ENCODE data around the gene ST6GAL1. TPM values are rescaled to one million over a fixed set of nuclear protein-coding genes. Genes with fewer than 3 reads are reported as not detected.
"Not testable (repeated sequence)": the region's sequence is repeated elsewhere in the genome, so short reads cannot be mapped to it uniquely, and the experiment has no call there.

The ST6GAL1 gene
- total RNA-seq, 4 donors from 2014 or later = 74.8 to 189 (median 113) TPM

DNA sequence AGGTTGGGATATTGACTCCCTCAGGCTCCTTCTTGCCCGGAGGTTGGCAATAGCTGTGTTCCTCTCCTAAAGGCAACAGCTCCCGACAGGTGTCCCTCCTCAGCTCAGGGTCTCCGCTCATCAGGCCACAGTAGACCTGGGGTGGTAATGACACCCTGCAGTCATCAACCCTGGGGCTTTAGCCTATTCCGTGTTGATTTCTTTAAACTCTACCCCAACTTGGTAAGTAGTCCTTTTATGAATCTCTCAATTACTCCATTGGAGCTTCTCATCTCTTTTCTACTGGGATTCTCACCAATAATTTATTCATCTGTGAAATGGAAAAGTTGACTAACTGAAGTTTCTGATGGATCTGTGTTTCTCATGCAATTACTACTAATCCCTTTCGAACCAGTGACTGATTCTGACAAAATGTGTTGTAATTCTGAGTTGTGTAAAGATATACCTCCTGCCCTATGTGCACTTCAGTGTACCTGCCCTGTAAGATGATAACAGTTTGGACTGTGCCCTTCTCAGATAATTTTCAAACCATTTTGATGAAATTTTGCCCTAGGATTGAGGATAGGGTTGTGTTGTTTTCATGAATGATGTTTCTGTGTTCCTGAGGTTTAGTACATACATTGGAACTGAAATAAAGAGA lies 119.3 kb downstream of the ST6GAL1 start:
- peaks cover 6 to 7% of the 10 kb centered on the region in 2 donors for H3K4me1 ChIP-seq
- H3K4me3 ChIP-seq (replicated peaks in 1 of 3) = no peak overlapping the region
- peaks cover 0 to 6% of the 10 kb centered on the region in 2 donors for H3K36me3 ChIP-seq
- DNase-seq = no peak
- no peak overlapping the region for H3K27ac ChIP-seq
- TF ChIP-seq, protein P1, sequence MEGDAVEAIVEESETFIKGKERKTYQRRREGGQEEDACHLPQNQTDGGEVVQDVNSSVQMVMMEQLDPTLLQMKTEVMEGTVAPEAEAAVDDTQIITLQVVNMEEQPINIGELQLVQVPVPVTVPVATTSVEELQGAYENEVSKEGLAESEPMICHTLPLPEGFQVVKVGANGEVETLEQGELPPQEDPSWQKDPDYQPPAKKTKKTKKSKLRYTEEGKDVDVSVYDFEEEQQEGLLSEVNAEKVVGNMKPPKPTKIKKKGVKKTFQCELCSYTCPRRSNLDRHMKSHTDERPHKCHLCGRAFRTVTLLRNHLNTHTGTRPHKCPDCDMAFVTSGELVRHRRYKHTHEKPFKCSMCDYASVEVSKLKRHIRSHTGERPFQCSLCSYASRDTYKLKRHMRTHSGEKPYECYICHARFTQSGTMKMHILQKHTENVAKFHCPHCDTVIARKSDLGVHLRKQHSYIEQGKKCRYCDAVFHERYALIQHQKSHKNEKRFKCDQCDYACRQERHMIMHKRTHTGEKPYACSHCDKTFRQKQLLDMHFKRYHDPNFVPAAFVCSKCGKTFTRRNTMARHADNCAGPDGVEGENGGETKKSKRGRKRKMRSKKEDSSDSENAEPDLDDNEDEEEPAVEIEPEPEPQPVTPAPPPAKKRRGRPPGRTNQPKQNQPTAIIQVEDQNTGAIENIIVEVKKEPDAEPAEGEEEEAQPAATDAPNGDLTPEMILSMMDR (IDR thresholded peaks at IDR 0.05) = no peak
- no peak for TF ChIP-seq POLR2A (IDR thresholded peaks at IDR 0.05)
- H3K27me3 ChIP-seq = no peaks in the 10 kb centered on the region
- intact Hi-C loops (cut with DNase I) = no loop called here
- no peaks in the 10 kb centered on the region for H3K9me3 ChIP-seq
- 80 to 81% methylated on average over 5 of the region's 5 CpGs for whole genome bisulfite sequencing, 2 donors

DNA sequence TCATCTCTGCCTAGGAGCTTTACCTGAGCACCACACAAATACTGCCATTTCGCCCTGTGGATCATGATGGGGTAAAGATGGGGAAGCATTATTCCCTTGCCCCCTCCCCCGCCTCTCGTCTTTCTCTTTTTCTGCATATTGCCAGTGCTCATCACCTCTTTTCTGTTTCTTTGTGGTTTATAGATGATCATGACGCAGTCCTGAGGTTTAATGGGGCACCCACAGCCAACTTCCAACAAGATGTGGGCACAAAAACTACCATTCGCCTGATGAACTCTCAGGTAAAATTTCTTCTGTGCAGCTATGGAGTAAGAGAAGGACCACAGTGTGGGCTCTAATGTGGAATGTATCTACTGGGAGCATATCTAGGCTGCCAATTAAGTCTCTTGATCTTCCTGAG lies 120.7 kb downstream of the ST6GAL1 start:
- 93 to 98% methylated on average over 5 of the region's 5 CpGs for WGBS, 2 donors
- intact Hi-C loops (cut with DNase I) = no loop called here
- Histone ChIP-seq H3K27ac (no peak overlapping the region), H3K9me3 (no peaks in the 10 kb centered on the region), H3K4me1 (no peaks in the 10 kb centered on the region), H3K36me3 (peaks cover 0 to 6% of the 10 kb centered on the region in 2 donors), H3K4me3 (replicated peaks in 1 of 3) (no peak overlapping the region), H3K27me3 (no peaks in the 10 kb centered on the region)
- no peak for DNase-seq
- no peak for TF ChIP-seq POLR2A (IDR thresholded peaks at IDR 0.05)
- TF ChIP-seq, protein P1 (IDR thresholded peaks at IDR 0.05) = no peak

DNA sequence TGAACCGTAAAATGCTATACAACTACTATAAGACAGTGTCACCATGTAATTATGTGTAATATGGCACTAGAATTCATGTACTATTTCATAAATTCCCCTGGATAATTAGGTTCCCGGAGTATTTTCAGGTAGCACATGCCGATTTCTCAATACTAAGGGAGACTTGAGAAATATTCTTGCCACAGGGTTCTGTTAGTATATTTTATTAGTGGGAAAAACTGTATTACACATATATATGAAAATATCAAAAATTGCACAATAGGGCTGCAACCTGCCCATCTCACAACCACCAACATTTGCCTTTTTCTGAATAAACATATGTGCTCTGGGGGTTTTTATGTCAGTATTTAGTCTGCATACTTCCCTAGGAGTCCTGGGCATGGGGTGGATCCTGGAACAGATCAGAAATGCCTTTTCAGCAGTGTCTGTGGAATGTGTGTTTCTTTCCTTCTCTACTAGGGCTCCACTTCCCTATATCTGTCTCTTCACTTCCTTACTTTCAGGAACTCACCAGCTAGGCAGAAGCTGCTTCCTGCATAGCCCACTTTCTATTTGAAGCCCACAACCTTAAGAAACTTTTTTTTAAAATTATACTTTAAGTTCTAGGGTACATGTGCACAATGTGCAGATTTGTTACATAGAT lies 121.5 kb downstream of the ST6GAL1 start:
- 93 to 97% methylated on average over 3 of the region's 3 CpGs for WGBS, 2 donors
- Histone ChIP-seq H3K27ac (no peak overlapping the region), H3K4me1 (no peaks in the 10 kb centered on the region), H3K9me3 (no peaks in the 10 kb centered on the region), H3K4me3 (replicated peaks in 1 of 3) (no peak overlapping the region), H3K36me3 (peaks cover 0 to 6% of the 10 kb centered on the region in 2 donors), H3K27me3 (no peaks in the 10 kb centered on the region)
- intact Hi-C loops (cut with DNase I) = no loop called here
- TF ChIP-seq POLR2A (IDR thresholded peaks at IDR 0.05) = no peak
- TF ChIP-seq, protein P1 (IDR thresholded peaks at IDR 0.05) = no peak
- no peak for DNase-seq

DNA sequence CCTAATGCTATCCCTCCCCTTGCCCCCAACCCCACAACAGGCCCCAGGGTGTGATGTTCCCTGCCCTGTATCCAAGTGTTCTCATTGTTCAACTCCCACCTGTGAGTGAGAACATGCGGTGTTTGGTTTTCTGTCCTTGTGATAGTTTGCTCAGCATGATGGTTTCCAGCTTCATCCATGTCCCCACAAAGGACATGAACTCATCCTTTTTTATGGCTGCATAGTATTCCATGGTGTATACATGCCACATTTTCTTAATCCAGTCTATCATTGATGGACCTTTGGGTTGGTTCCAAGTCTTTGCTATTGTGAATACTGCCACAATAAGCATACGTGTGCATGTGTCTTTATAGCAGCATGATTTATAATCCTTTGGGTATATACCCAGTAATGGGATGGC lies 122.1 kb downstream of the ST6GAL1 start:
- WGBS, 2 donors = 96 to 100% methylated on average over 2 of the region's 2 CpGs
- H3K27me3 ChIP-seq; H3K27ac ChIP-seq; H3K9me3 ChIP-seq; DNase-seq; intact Hi-C loops (cut with DNase I); H3K36me3 ChIP-seq; H3K4me1 ChIP-seq; H3K4me3 ChIP-seq (replicated peaks in 1 of 3): not testable (repeated sequence)

DNA sequence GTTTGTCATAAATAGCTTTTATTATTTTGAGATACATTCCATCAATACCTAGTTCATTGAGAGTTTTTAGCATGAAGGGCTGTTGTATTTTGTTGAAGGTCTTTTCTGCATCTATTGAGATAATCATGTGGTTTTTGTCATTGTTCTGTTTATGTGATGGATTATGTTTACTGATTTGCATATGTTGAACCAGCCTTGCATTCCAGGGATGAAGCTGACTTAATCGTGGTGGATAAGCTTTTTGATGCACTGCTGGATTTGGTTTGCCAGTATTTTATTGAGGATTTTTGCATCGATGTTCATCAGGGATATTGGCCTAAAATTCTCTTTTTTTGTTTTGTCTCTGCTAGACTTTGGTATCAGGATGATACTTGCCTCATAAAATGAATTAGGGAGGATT lies 124.1 kb downstream of the ST6GAL1 start:
- DNase-seq; H3K27ac ChIP-seq; H3K36me3 ChIP-seq; H3K27me3 ChIP-seq; H3K9me3 ChIP-seq; H3K4me1 ChIP-seq; H3K4me3 ChIP-seq (replicated peaks in 1 of 3); intact Hi-C loops (cut with DNase I): not testable (repeated sequence)
- WGBS, 2 donors = 97 to 98% methylated on average over 2 of the region's 2 CpGs

DNA sequence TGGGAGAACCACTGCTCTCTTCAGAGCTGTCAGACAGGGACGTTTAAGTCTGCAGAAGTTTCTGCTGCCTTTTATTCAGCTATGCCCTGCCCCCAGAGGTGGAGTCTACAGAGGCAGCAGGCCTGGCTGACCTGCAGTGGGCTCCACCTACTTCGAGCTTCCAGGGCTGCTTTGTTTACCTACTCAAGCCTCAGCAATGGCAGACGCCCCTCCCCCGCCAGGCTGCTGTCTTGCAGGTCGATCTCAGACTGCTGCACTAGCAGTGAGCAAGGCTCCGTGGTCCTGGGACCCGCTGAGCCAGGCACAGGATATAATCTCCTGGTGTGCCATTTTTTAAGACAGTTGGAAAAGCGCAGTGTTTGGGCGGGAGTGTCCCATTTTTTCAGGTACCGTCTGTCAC lies 127.5 kb downstream of the ST6GAL1 start:
- H3K4me1 ChIP-seq; intact Hi-C loops (cut with DNase I); H3K36me3 ChIP-seq; H3K27me3 ChIP-seq; DNase-seq; H3K27ac ChIP-seq; H3K9me3 ChIP-seq; H3K4me3 ChIP-seq (replicated peaks in 1 of 3): not testable (repeated sequence)
- WGBS, 2 donors = 85 to 93% methylated on average over 10 of the region's 10 CpGs
